ENCODE results near the gene C6orf141. TPM values are rescaled to one million over a fixed set of nuclear protein-coding genes. Genes with fewer than 3 reads are reported as not detected.
A peak's percentile ranks its signal among the peaks of the same experiment; 100 is the strongest.

C6orf141 gene
- total and polyA plus RNA-seq, 2 of the 13 experiments (the other 11 are each of a cell fraction or from before 2014, with no cell fraction given): 0.07 TPM; not detected in 1

- peak; percentile 22; the same call in 1 of the 2 replicates for TF ChIP-seq NR2C2 (CRISPR knock-in tag; IDR thresholded peaks at IDR 0.05; ENCODE audit: borderline replicate concordance)
- TF ChIP-seq AKAP8 (CRISPR knock-in tag; IDR thresholded peaks at IDR 0.05): no peak
- TF ChIP-seq MEIS2 (CRISPR knock-in tag; IDR thresholded peaks at IDR 0.05): peak; percentile 99
- TF ChIP-seq, protein P1, sequence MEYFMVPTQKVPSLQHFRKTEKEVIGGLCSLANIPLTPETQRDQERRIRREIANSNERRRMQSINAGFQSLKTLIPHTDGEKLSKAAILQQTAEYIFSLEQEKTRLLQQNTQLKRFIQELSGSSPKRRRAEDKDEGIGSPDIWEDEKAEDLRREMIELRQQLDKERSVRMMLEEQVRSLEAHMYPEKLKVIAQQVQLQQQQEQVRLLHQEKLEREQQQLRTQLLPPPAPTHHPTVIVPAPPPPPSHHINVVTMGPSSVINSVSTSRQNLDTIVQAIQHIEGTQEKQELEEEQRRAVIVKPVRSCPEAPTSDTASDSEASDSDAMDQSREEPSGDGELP (IDR thresholded peaks at IDR 0.05; ENCODE audit: borderline replicate concordance, low read depth): peak; percentile 34; the same call in 1 of the 2 replicates
- TF ChIP-seq MED1 (CRISPR knock-in tag; IDR thresholded peaks at IDR 0.05): 0 out of 2 replicates have a peak, but pooled peaks have one; percentile 40
- 0 out of 4 replicates have a peak, but pooled peaks of 1 of the 2 experiments have one; percentile 33 for TF ChIP-seq KLF16 (CRISPR knock-in tag; IDR thresholded peaks at IDR 0.05)
- no peak for TF ChIP-seq XBP1 (CRISPR knock-in tag; IDR thresholded peaks at IDR 0.05)
- TF ChIP-seq REL (CRISPR knock-in tag; conservative IDR thresholded peaks at IDR 0.05): no peak
- peak; percentile 65 for TF ChIP-seq ELF1 (CRISPR knock-in tag; IDR thresholded peaks at IDR 0.05)
- peak; percentile 64; the same call in 1 of the 2 replicates for TF ChIP-seq HMG20A (CRISPR knock-in tag; IDR thresholded peaks at IDR 0.05; ENCODE audit: borderline replicate concordance)
- peak; percentile 78 for TF ChIP-seq ZGPAT (CRISPR knock-in tag; IDR thresholded peaks at IDR 0.05)
- TF ChIP-seq MIER3 (CRISPR knock-in tag; IDR thresholded peaks at IDR 0.05; ENCODE audit: borderline replicate concordance): peak; percentile 79; the same call in 1 of the 2 replicates
- peak; percentile 99 for TF ChIP-seq MEIS1 (CRISPR knock-in tag; IDR thresholded peaks at IDR 0.05; ENCODE audit: borderline replicate concordance)
- TF ChIP-seq KAT8 (CRISPR knock-in tag; IDR thresholded peaks at IDR 0.05): peak; percentile 66
- TF ChIP-seq ZNF264 (CRISPR knock-in tag; IDR thresholded peaks at IDR 0.05): 0 out of 2 replicates have a peak, but pooled peaks have one; percentile 12
- TF ChIP-seq PHF5A (CRISPR knock-in tag; IDR thresholded peaks at IDR 0.05; ENCODE audit: low read depth, unreplicated experiment): peak; percentile 38
- no peak for TF ChIP-seq SOX6 (IDR thresholded peaks at IDR 0.05)
- TF ChIP-seq SOX6 (CRISPR knock-in tag; IDR thresholded peaks at IDR 0.05): peak; percentile 48; the same call in 1 of the 2 replicates
- TF ChIP-seq, protein P2, sequence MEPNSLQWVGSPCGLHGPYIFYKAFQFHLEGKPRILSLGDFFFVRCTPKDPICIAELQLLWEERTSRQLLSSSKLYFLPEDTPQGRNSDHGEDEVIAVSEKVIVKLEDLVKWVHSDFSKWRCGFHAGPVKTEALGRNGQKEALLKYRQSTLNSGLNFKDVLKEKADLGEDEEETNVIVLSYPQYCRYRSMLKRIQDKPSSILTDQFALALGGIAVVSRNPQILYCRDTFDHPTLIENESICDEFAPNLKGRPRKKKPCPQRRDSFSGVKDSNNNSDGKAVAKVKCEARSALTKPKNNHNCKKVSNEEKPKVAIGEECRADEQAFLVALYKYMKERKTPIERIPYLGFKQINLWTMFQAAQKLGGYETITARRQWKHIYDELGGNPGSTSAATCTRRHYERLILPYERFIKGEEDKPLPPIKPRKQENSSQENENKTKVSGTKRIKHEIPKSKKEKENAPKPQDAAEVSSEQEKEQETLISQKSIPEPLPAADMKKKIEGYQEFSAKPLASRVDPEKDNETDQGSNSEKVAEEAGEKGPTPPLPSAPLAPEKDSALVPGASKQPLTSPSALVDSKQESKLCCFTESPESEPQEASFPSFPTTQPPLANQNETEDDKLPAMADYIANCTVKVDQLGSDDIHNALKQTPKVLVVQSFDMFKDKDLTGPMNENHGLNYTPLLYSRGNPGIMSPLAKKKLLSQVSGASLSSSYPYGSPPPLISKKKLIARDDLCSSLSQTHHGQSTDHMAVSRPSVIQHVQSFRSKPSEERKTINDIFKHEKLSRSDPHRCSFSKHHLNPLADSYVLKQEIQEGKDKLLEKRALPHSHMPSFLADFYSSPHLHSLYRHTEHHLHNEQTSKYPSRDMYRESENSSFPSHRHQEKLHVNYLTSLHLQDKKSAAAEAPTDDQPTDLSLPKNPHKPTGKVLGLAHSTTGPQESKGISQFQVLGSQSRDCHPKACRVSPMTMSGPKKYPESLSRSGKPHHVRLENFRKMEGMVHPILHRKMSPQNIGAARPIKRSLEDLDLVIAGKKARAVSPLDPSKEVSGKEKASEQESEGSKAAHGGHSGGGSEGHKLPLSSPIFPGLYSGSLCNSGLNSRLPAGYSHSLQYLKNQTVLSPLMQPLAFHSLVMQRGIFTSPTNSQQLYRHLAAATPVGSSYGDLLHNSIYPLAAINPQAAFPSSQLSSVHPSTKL (CRISPR knock-in tag; IDR thresholded peaks at IDR 0.05): peak; percentile 64
- TF ChIP-seq, protein P3, sequence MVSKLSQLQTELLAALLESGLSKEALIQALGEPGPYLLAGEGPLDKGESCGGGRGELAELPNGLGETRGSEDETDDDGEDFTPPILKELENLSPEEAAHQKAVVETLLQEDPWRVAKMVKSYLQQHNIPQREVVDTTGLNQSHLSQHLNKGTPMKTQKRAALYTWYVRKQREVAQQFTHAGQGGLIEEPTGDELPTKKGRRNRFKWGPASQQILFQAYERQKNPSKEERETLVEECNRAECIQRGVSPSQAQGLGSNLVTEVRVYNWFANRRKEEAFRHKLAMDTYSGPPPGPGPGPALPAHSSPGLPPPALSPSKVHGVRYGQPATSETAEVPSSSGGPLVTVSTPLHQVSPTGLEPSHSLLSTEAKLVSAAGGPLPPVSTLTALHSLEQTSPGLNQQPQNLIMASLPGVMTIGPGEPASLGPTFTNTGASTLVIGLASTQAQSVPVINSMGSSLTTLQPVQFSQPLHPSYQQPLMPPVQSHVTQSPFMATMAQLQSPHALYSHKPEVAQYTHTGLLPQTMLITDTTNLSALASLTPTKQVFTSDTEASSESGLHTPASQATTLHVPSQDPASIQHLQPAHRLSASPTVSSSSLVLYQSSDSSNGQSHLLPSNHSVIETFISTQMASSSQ (IDR thresholded peaks at IDR 0.05; ENCODE audit: low read depth): 0 out of 2 replicates have a peak, but pooled peaks have one; percentile 37
- TF ChIP-seq, protein P3 (CRISPR knock-in tag; IDR thresholded peaks at IDR 0.05; ENCODE audit: borderline replicate concordance): no peak
Measured at GRCh38 chr6:49556429-49556837, 6.0 kb downstream of the C6orf141 start (continued).

Measured in HepG2 (cell line).